K562 (cell line): Measurements from ENCODE around the gene SGPL1. TPM values are rescaled to one million over a fixed set of nuclear protein-coding genes. Genes with fewer than 3 reads are reported as not detected.

Experiments used
- ATAC-seq: fragments of 200-7000 bp; cut with Tn5 transposase; 3 replicates; pipeline ENCODE4 v1.9.1; 2020; ENCODE audit warnings: moderate library complexity
- BruUV-seq: library from RNA; stranded (reverse); fragments of 400-500 nt; replicated peaks from 2 replicates; lab custom pipeline; 2021; lab: Mats Ljungman, UMichigan
- CTCF ChIA-PET: fragments of 300-600 bp; formaldehyde crosslinking; extraction: SDS; loops from one replicate; lab custom pipeline; 2021; ENCODE audit warnings: low intra/inter-chr PET ratio; lab: Yijun Ruan, JAX
- POLR2A ChIA-PET: fragments of 300-600, 350-650 bp; sonication (Branson Sonifier 250); formaldehyde crosslinking; extraction: SDS; loops from one replicate; lab custom pipeline; 2021; ENCODE audit warnings: antibody characterized with exemption, inconsistent platforms; lab: Yijun Ruan, JAX
- DNase-seq, 4 experiments: peaks; one replicate each; pipeline versions ENCODE4 v3.0.0 to v3.0.0-alpha.2; 2011 to 2018; ENCODE audit warnings: low spot score in 3 of 4, mixed read lengths in 3 of 4; ENCODE audit errors: extremely low read depth in 1 of 4
- FAIRE-seq: peaks from 2 replicates; lab custom pipeline; 2011; peaks lifted over from hg19 to GRCh38; lab: Jason Lieb, UNC
- H2AFZ ChIP-seq: 2 replicates; pipeline ENCODE4 v1.6.0; 2011; ENCODE audit warnings: low read depth, low read length, control low read depth, inconsistent platforms
- H3K27ac ChIP-seq: fragments of 200-600 bp; 3 replicates; pipeline ENCODE4 v1.8.0; 2011; ENCODE audit warnings: low read depth, mild to moderate bottlenecking, control low read depth, inconsistent platforms, low read length, moderate library complexity, mixed read lengths; ENCODE audit errors: extremely low read depth
- H3K27me3 ChIP-seq, 2 experiments: fragments of 300-600 bp in 1 of 2; 2 replicates in 1 of 2; 3 replicates in 1 of 2; pipeline versions ENCODE4 v1.6.0 to v1.8.0; 2011; ENCODE audit warnings: inconsistent platforms in 2 of 2, low read length in 2 of 2, mild to moderate bottlenecking in 1 of 2, mixed read lengths in 1 of 2, moderate library complexity in 1 of 2; ENCODE audit not compliant: control insufficient read depth in 2 of 2, insufficient read depth in 2 of 2
- H3K36me3 ChIP-seq: fragments of 300-600 bp; 3 replicates; pipeline ENCODE4 v1.8.0; 2011; ENCODE audit warnings: mild to moderate bottlenecking, low read length, inconsistent platforms; ENCODE audit not compliant: control insufficient read depth, insufficient read depth
- H3K4me1 ChIP-seq, 2 experiments: fragments of 200-600 bp in 1 of 2; replicated peaks in 1 of 2; 2 replicates in 1 of 2; 3 replicates in 1 of 2; pipeline versions ENCODE4 v1.5.1 to v1.8.0; 2011; ENCODE audit warnings: inconsistent platforms in 2 of 2, low read length in 2 of 2, mild to moderate bottlenecking in 1 of 2, mixed read lengths in 1 of 2, moderate library complexity in 1 of 2; ENCODE audit not compliant: control insufficient read depth in 2 of 2, insufficient read depth in 2 of 2
- H3K4me2 ChIP-seq: 2 replicates; pipeline ENCODE4 v1.6.1; 2011; ENCODE audit warnings: low read length, control low read depth, inconsistent platforms, mixed read lengths; ENCODE audit not compliant: insufficient read depth
- H3K4me3 ChIP-seq: fragments of 200-600 bp; sonication (generic), shearing (Covaris generic); 2 replicates; pipeline ENCODE4 v1.5.1; 2016; ENCODE audit warnings: control low read depth, inconsistent platforms
- H3K79me2 ChIP-seq: fragments of 200-600 bp; 3 replicates; pipeline ENCODE4 v1.8.0; 2011; ENCODE audit warnings: low read length, inconsistent platforms; ENCODE audit not compliant: control insufficient read depth, insufficient read depth
- H3K9ac ChIP-seq, 2 experiments: 2 replicates each; pipeline versions ENCODE4 v1.6.0 to v1.6.1; 2011; ENCODE audit warnings: low read depth in 2 of 2, low read length in 2 of 2, control low read depth in 1 of 2, inconsistent platforms in 1 of 2, mild to moderate bottlenecking in 1 of 2, mixed read lengths in 1 of 2; ENCODE audit not compliant: insufficient read depth in 1 of 2
- H3K9me1 ChIP-seq: one replicate; pipeline ENCODE4 v1.6.0; 2011; ENCODE audit warnings: inconsistent platforms, mild to moderate bottlenecking, low read length, moderate library complexity; ENCODE audit not compliant: control insufficient read depth, insufficient read depth
- H3K9me3 ChIP-seq: replicated peaks from 2 replicates; pipeline ENCODE4 v1.5.1; 2011; ENCODE audit warnings: low read depth, low read length, inconsistent platforms; ENCODE audit not compliant: control insufficient read depth, insufficient read depth
- H4K20me1 ChIP-seq: replicated peaks from 2 replicates; pipeline ENCODE4 v1.6.1; 2011; ENCODE audit warnings: low read length, inconsistent platforms, mixed read lengths; ENCODE audit not compliant: control insufficient read depth, insufficient read depth
- ARID4B ChIP-seq: sonication (generic); formaldehyde crosslinking; IDR thresholded peaks from 2 replicates; pipeline ENCODE4 v1.8.0; 2022; ENCODE audit warnings: mild to moderate bottlenecking, missing genetic modification reagents
- CBX8 ChIP-seq: fragments of 200-600 bp; sonication (generic); IDR thresholded peaks from 2 replicates; pipeline ENCODE4 v1.6.1; 2012; ENCODE audit warnings: borderline replicate concordance, mixed run types, low read depth, mild to moderate bottlenecking, moderate library complexity, mixed read lengths, low read length, control low read depth, inconsistent platforms; ENCODE audit not compliant: poor library complexity, severe bottlenecking; ENCODE audit errors: extremely low read depth
- EGR1 ChIP-seq: fragments of 450-650 bp; conservative IDR thresholded peaks from 2 replicates; pipeline ENCODE4 v1.6.1; 2017; ENCODE audit warnings: mild to moderate bottlenecking
- FOXK2 ChIP-seq, 2 experiments: fragments of 450-650 bp; IDR thresholded peaks in 1 of 2; conservative IDR thresholded peaks in 1 of 2; 2 replicates each; pipeline ENCODE4 v1.6.1; 2016; ENCODE audit warnings: low read depth in 2 of 2, mild to moderate bottlenecking in 1 of 2
- HCFC1 ChIP-seq: IDR thresholded peaks from 2 replicates; pipeline ENCODE4 v1.6.1; 2012; ENCODE audit warnings: low read depth, low read length, improper control_type of control experiment
- HMG20A ChIP-seq: fragments of 450-650 bp; formaldehyde crosslinking; conservative IDR thresholded peaks from 2 replicates; pipeline ENCODE4 v1.4.0; 2020; ENCODE audit warnings: mild to moderate bottlenecking, mixed read lengths
- KLF6 ChIP-seq: fragments of 250-450 bp; sonication (Bioruptor Pico); IDR thresholded peaks from 2 replicates; pipeline ENCODE4 v1.4.0; 2020; ENCODE audit warnings: mild to moderate bottlenecking, moderate library complexity, borderline replicate concordance
- NFIX ChIP-seq: fragments of 250-450 bp; sonication (Bioruptor Pico); IDR thresholded peaks from 2 replicates; pipeline ENCODE4 v1.4.0; 2020; ENCODE audit warnings: low read depth, mild to moderate bottlenecking, moderate library complexity
- STAT6 ChIP-seq: sonication (generic); formaldehyde crosslinking; IDR thresholded peaks from 2 replicates; pipeline ENCODE4 v1.8.1; 2023; ENCODE audit warnings: mild to moderate bottlenecking, missing genetic modification reagents
- ZBTB17 ChIP-seq: fragments of 450-650 bp; formaldehyde crosslinking; IDR thresholded peaks from 2 replicates; pipeline ENCODE4 v1.4.0; 2020; ENCODE audit warnings: mild to moderate bottlenecking
- ZNF41 ChIP-seq: fragments of 250-450 bp; sonication (Bioruptor Pico); conservative IDR thresholded peaks from 2 replicates; pipeline ENCODE4 v1.4.0; 2020; ENCODE audit warnings: mild to moderate bottlenecking
- ZNF561 ChIP-seq: fragments of 450-650 bp; formaldehyde crosslinking; conservative IDR thresholded peaks from 2 replicates; pipeline ENCODE4 v1.4.0; 2020; ENCODE audit warnings: mild to moderate bottlenecking, moderate library complexity
- ZNF644 ChIP-seq: fragments of 200-800 bp; sonication (Bioruptor generic); IDR thresholded peaks from 2 replicates; pipeline ENCODE4 v1.6.1; 2016; ENCODE audit warnings: low read depth, missing genetic modification characterization, missing compliant biosample characterization
- ZNF696 ChIP-seq: fragments of 250-450 bp; sonication (Bioruptor Pico); conservative IDR thresholded peaks from 2 replicates; pipeline ENCODE4 v1.4.0; 2020; ENCODE audit warnings: mild to moderate bottlenecking, moderate library complexity
- WGBS: fragments of 100-300 bp; shearing (Covaris generic); methylation state at CpG from one replicate; pipeline ENCODE4 v1.1.6; 2016; ENCODE audit warnings: low coverage, mixed read lengths; ENCODE audit not compliant: insufficient coverage; ENCODE audit errors: missing lambda C conversion rate; 5-methylcytosine and 5-hydroxymethylcytosine counted together
- in situ Hi-C: fragments of 300-500 bp; cut with MboI; formaldehyde crosslinking; loops from 4 replicates; pipeline ENCODE4 v1.15.0; 2018; ENCODE audit warnings: inconsistent platforms, mixed read lengths
- intact Hi-C: fragments of 100-400 bp; cut with micrococcal nuclease; formaldehyde crosslinking; loops from 2 replicates; pipeline ENCODE4 v1.14.2; 2022
- polyA plus RNA-seq, 8 experiments: library from polyadenylated mRNA; depleted of rRNA in 4 of 8; stranded (reverse) in 5 of 8; unstranded in 3 of 8; fragments of >200 nt; fragmentation: Nextera tagmentation in 2 of 8; fragmentation: Illumina TruSeq in 1 of 8; extraction: Ambion mirVana in 2 of 8; extraction: Trizol in 1 of 8; gene quantifications; 2 replicates each; pipeline versions ENCODE4 v1.2.1 to v1.2.3, GENCODE V29; 2011 to 2014; ENCODE audit warnings: inconsistent platforms in 1 of 8, missing spikeins in 1 of 8
- total RNA-seq, 7 experiments: library from RNA; depleted of rRNA in 6 of 7; stranded (reverse); fragments of >200 nt in 6 of 7; fragmentation: Illumina TruSeq in 2 of 7; extraction: Trizol in 2 of 7; gene quantifications; 2 replicates each; pipeline versions ENCODE4 v1.2.1 to v1.2.3, GENCODE V29; 2011 to 2021; ENCODE audit warnings: low replicate concordance in 1 of 7
- TF ChIP-seq, protein P1 (sequence below): sonication (generic); formaldehyde crosslinking; IDR thresholded peaks from 2 replicates; pipeline ENCODE4 v1.8.0; 2023; ENCODE audit warnings: mild to moderate bottlenecking, missing genetic modification reagents

The SGPL1 gene
- total and polyA plus RNA-seq, 9 of the 15 experiments (the other 6 are each of a cell fraction or from before 2014, with no cell fraction given) = 6.0 to 18.0 (median 8.7) TPM

- intact Hi-C loops (no loop called here), in situ Hi-C loops (no loop called here)
- peaks cover 3% of the 10 kb centered on the region; the same call in 2 of the 3 replicates for H3K36me3 ChIP-seq
- FAIRE-seq (no peak), DNase-seq (no peak), ATAC-seq (no peak)
- CTCF ChIA-PET = no interaction called here
- BruUV-seq = no TSS peak
- no peaks in the 10 kb centered on the region for H3K9me3 ChIP-seq
- no peaks in the 10 kb centered on the region for H3K79me2 ChIP-seq
- no peak overlapping the region for H3K4me3 ChIP-seq
- no peaks in the 10 kb centered on the region for H3K27me3 ChIP-seq
- H2AFZ ChIP-seq = no peak overlapping the region
- no peak overlapping the region for H3K9ac ChIP-seq
- 33% methylated on average over 4 of the region's 4 CpGs for WGBS
- H3K4me1 ChIP-seq = peaks cover 0 to 9% of the 10 kb centered on the region in 2 experiments; a peak in 2 of 5 replicates
- H4K20me1 ChIP-seq = no peaks in the 10 kb centered on the region
- H3K4me2 ChIP-seq = no peak overlapping the region
- POLR2A ChIA-PET = interaction anchor here (0.9 to 1.3 kb wide), 3 partner anchors 10 to 43 kb away, joined by 3 to 9 read pairs (median 4); no protein-coding TSS in a partner anchor
- no peak overlapping the region for H3K27ac ChIP-seq
- no peaks in the 10 kb centered on the region for H3K9me1 ChIP-seq
- TF ChIP-seq ZBTB17 (CRISPR knock-in tag) (no peak), ZNF644 (tag) (no peak), ZNF41 (CRISPR knock-in tag) (no peak), HCFC1 (no peak), NFIX (no peak), ZNF561 (no peak), ARID4B (CRISPR knock-in tag) (no peak), EGR1 (no peak), STAT6 (CRISPR knock-in tag) (no peak), ZNF696 (CRISPR knock-in tag) (no peak), KLF6 (CRISPR knock-in tag) (no peak), CBX8 (no peak), HMG20A (CRISPR knock-in tag) (no peak), FOXK2 (conservative IDR thresholded peaks at IDR 0.05 in 1 of 2, IDR thresholded peaks at IDR 0.05 in 1 of 2; ENCODE audit: low read depth in 2 of 2) (no peak)
- TF ChIP-seq, protein P1, sequence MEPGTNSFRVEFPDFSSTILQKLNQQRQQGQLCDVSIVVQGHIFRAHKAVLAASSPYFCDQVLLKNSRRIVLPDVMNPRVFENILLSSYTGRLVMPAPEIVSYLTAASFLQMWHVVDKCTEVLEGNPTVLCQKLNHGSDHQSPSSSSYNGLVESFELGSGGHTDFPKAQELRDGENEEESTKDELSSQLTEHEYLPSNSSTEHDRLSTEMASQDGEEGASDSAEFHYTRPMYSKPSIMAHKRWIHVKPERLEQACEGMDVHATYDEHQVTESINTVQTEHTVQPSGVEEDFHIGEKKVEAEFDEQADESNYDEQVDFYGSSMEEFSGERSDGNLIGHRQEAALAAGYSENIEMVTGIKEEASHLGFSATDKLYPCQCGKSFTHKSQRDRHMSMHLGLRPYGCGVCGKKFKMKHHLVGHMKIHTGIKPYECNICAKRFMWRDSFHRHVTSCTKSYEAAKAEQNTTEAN (CRISPR knock-in tag) = no peak
These were observed 37.3 kb downstream of the SGPL1 start for GRCh38 chr10:70853038-70853437.
